Activated T-cell treated with anti-CD3 and anti-CD28 coated beads, Interleukin-2, amount 50 U/mL, for 72 hours (primary cell): Measurements from ENCODE around the gene AXIN1. TPM values are rescaled to one million over a fixed set of nuclear protein-coding genes. Genes with fewer than 3 reads are reported as not detected.
"Not testable (repeated sequence)": the region's sequence is repeated elsewhere in the genome, so short reads cannot be mapped to it uniquely, and the experiment has no call there.

Experiments
- ATAC-seq, 2 donors: fragments of 150-1000 bp; cut with Tn5 transposase; replicated peaks in 1 of 2; 2 replicates each; pipeline ENCODE4 v1.10.0; 2021; ENCODE audit warnings: moderate library complexity in 2 of 2, mild to moderate bottlenecking in 1 of 2
- DNase-seq, 2 donors: peaks; one replicate each; pipeline ENCODE4 v3.0.0; 2021 to 2022; ENCODE audit warnings: mixed read lengths in 1 of 2
- H3K27ac Mint-ChIP-seq: one replicate; pipeline ENCODE4 v1.8.0; 2022; ENCODE audit warnings: mild to moderate bottlenecking, moderate library complexity, mixed read lengths
- H3K27me3 Mint-ChIP-seq: one replicate; pipeline ENCODE4 v1.8.0; 2022; ENCODE audit warnings: low read depth, mixed read lengths
- H3K36me3 Mint-ChIP-seq, 2 donors: one replicate each; pipeline ENCODE4 v1.8.0; 2022; ENCODE audit warnings: mixed read lengths in 2 of 2, mild to moderate bottlenecking in 1 of 2; ENCODE audit not compliant: insufficient read depth in 2 of 2
- H3K4me1 Mint-ChIP-seq: one replicate; pipeline ENCODE4 v1.8.0; 2022; ENCODE audit warnings: low read depth, mixed read lengths
- H3K4me3 Mint-ChIP-seq, 2 donors: one replicate each; pipeline ENCODE4 v1.8.0; 2022; ENCODE audit warnings: mild to moderate bottlenecking in 2 of 2, mixed read lengths in 2 of 2, moderate library complexity in 2 of 2
- H3K9me3 Mint-ChIP-seq, 2 donors: one replicate each; pipeline ENCODE4 v1.8.0; 2022; ENCODE audit warnings: mixed read lengths in 2 of 2
- total RNA-seq, 2 donors: library from RNA; stranded (reverse); gene quantifications; one replicate each; pipeline ENCODE4 v1.2.3, GENCODE V29; 2022

Gene AXIN1
- total RNA-seq, 2 donors from 2014 or later: 28.8 to 29.4 TPM

GRCh38 chr16:389352-389751, 36.8 kb upstream of the AXIN1 start:
- Mint-ChIP-seq H3K4me3 (no peak overlapping the region), H3K27me3 (no peaks in the 10 kb centered on the region), H3K9me3 (peaks cover 0 to 3% of the 10 kb centered on the region in 2 donors), H3K27ac (no peak overlapping the region), H3K36me3 (no peaks in the 10 kb centered on the region), H3K4me1 (peaks cover 15% of the 10 kb centered on the region)
- ATAC-seq (no peak), DNase-seq (no peak)

DNA sequence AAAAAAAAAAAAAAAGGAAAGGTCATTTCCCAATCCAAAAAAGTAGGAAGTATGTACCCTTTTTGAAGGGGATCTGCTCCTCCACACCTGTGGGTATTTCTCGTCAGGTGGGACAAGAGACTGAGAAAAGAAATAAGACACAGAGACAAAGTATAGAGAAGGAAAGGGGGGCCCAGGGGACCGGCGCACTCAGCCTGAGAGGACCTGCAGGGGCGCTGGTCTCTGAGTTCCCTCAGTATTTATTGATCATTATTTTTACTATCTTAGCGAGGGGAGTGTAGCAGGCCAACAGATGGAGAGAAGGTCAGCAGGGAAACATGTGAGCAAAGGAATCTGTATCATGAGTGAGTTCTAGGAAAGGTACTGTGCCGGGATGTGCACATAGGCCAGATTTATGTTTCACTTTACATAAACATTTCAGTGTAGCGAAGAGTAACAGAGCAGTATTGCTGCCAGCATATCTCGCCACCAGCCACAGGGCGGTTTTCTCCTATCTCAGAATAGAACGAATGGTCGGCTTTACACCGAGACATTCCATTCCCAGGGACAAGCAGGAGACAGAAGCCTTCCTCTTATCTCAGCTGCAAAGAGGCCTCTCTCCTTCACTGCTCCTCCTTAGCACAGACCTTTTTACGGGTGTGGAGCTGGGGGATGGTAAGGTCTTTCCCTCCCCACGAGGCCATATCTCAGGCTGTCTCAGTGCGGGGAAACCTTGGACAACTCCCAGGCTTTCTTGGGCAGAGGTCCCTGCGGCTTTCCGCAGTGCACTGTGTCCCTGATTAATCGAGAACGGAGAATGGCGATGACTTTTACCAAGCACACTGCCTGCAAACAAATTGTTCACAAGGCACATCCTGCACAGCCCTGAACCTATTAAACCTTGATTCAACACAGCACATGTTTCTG, 35.5 kb upstream of the AXIN1 start:
- not testable (repeated sequence) for H3K27ac Mint-ChIP-seq, DNase-seq, ATAC-seq, H3K4me3 Mint-ChIP-seq, H3K27me3 Mint-ChIP-seq, H3K36me3 Mint-ChIP-seq, H3K9me3 Mint-ChIP-seq
- peaks cover 23% of the 10 kb centered on the region for H3K4me1 Mint-ChIP-seq

DNA sequence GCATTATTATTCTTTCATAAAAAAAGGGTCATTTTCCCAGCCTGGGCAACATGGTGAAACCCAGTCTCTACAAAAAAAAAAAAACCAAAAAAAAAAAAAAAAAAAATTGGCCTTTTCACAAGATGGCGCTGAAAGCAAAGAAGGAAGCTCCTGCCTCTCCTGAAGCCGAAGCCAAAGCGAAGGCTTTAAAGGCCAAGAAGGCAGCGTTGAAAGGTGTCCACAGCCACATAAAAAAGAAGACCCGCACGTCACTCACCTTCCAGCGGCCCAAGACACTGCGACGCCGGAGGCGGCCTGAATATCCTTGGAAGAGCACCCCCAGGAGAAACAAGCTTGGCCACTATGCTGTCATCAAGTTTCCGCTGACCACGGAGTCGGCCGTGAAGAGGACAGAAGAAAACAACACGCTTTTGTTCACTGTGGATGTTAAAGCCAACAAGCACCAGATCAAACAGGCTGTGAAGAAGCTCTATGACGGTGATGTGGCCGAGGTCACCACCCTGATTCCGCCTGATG, 34.2 kb upstream of the AXIN1 start:
- ATAC-seq: no peak
- DNase-seq: no peak
- Mint-ChIP-seq H3K27ac (no peak overlapping the region), H3K36me3 (no peaks in the 10 kb centered on the region), H3K4me3 (no peak overlapping the region), H3K27me3 (no peaks in the 10 kb centered on the region), H3K4me1 (peaks cover 12% of the 10 kb centered on the region), H3K9me3 (no peaks in the 10 kb centered on the region)

DNA sequence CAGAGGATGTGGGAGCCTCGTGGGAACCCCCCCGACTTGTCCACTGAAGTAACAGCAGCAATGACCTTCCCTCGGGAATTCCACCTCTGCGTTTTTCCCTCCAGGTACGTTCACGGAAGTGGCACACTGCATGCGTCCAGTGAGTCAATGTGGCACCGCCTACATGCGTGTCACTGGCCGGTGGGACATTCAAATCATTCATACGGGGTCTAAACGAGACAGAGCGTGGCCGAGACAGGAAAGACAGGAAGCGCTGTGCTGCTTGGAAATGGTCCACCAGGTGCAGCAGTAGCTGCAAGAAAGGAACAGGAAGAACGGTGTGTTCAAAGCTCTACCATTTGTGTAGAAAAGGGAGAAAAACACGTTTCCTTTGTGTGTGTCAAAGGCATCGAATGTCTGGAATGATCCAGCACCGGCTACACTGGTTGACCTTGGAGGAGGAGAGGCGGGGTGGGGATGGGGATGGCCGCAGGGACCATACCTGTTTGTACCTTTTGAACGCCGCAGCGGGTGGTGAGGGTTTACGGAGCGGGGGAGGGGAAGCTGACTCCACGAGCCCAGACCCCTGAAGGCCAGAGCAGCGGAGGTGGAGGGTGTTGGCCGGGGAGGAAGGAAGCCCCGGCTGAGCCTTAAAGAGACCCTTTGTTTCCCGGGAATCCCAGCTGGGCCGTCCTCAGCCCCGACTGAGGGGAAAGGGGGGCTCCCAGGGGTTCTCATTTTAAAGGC, 31.0 kb upstream of the AXIN1 start:
- peak overlapping the region; percentile 4 for H3K27ac Mint-ChIP-seq
- ATAC-seq (peak; percentile 54 to 68), DNase-seq (peak; percentile 63 to 69)
- H3K27me3 Mint-ChIP-seq: no peaks in the 10 kb centered on the region
- peaks cover 20% of the 10 kb centered on the region for H3K4me1 Mint-ChIP-seq
- no peaks in the 10 kb centered on the region for H3K9me3 Mint-ChIP-seq
- peak overlapping the region; percentile 69 to 89 for H3K4me3 Mint-ChIP-seq
- H3K36me3 Mint-ChIP-seq: no peaks in the 10 kb centered on the region

DNA sequence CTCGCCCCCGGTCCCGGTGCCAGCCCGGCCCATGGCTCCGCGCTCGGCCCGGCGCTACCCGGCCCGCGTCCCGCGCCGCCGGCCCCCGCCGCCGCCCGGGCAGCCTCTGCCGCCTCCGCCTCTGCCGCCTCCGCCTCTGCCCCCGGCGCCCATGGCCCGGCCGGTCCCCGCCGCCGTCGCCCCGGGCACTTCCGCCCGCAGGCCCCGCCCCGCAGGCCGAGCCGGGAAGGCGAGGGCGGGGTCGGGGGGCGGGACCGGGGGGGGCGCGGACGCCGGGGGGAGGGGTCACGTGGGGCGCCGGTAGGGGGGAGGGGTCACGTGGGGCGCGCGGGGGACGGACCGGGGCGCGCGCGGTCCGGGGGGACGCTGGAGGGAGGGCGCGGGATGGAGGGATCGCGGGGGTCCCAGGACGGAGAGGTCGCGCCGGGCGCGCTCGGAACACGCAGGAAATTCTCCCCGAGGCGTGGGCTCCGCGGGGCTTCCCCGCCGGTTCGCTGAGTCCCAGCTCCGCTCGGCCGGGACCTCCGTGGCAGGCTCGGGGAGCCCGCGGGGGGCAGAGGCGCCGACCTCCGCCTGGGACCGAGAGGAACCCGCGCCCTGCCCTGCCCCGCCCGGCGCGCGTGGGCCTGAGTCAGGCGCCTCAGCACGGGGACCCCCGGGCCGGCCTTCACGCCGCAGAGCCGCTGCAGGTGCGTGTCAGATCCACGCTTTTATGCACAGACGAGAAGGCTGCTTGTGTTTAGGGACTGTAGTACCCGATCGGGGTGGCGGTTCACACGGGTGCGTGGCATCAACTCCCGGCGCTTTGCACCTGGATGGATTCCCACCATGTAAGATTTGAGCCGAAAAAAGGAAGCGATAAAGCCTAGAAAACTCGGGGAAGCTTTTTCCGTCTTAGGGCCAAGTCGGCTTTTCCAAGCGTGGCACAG, 29.5 kb upstream of the AXIN1 start, which contains the start of gene PGAP6:
TSS of gene PGAP6 (minus strand) at position 190 of the 929 bp plus-strand sequence. CDS start at position 33, 157 bp downstream.
- Mint-ChIP-seq H3K36me3 (no peaks in the 10 kb centered on the region), H3K4me1 (peaks cover 20% of the 10 kb centered on the region), H3K27ac (no peak within 1 kb of the TSS), H3K27me3 (no peaks in the 10 kb centered on the region), H3K4me3 (peak within 1 kb of the TSS; percentile 73 to 89), H3K9me3 (no peaks in the 10 kb centered on the region)
- ATAC-seq (peak; percentile 74 to 79), DNase-seq (peak; percentile 67 to 81)

GRCh38 chr16:381012-381788, 28.7 kb upstream of the AXIN1 start:
- DNase-seq (peak in 1 of 2 donors; percentile 26), ATAC-seq (peak; percentile 48 to 55)
- no peaks in the 10 kb centered on the region for H3K27me3 Mint-ChIP-seq
- H3K9me3 Mint-ChIP-seq: no peaks in the 10 kb centered on the region
- no peaks in the 10 kb centered on the region for H3K36me3 Mint-ChIP-seq
- peaks cover 20% of the 10 kb centered on the region for H3K4me1 Mint-ChIP-seq
- no peak overlapping the region for H3K27ac Mint-ChIP-seq
- H3K4me3 Mint-ChIP-seq: peak overlapping the region; percentile 73 to 78

DNA sequence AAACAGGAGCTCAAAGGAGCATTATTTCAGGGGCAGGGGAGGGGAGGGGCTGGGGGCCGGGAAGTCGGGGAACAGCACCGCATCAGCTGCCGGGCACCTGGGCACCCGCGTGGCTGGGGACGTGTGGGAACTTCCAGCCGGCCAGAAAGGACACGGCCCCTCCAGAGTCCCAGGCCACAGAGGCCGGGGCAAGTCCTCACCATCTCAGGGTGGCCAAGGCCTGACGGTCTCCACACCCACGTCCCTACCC, 28.2 kb upstream of the AXIN1 start:
- Mint-ChIP-seq H3K27ac (no peak overlapping the region), H3K9me3 (no peaks in the 10 kb centered on the region), H3K27me3 (no peaks in the 10 kb centered on the region), H3K4me1 (peaks cover 20% of the 10 kb centered on the region), H3K4me3 (peak overlapping the region; percentile 73 to 78), H3K36me3 (no peaks in the 10 kb centered on the region)
- DNase-seq: no peak
- no peak for ATAC-seq

DNA sequence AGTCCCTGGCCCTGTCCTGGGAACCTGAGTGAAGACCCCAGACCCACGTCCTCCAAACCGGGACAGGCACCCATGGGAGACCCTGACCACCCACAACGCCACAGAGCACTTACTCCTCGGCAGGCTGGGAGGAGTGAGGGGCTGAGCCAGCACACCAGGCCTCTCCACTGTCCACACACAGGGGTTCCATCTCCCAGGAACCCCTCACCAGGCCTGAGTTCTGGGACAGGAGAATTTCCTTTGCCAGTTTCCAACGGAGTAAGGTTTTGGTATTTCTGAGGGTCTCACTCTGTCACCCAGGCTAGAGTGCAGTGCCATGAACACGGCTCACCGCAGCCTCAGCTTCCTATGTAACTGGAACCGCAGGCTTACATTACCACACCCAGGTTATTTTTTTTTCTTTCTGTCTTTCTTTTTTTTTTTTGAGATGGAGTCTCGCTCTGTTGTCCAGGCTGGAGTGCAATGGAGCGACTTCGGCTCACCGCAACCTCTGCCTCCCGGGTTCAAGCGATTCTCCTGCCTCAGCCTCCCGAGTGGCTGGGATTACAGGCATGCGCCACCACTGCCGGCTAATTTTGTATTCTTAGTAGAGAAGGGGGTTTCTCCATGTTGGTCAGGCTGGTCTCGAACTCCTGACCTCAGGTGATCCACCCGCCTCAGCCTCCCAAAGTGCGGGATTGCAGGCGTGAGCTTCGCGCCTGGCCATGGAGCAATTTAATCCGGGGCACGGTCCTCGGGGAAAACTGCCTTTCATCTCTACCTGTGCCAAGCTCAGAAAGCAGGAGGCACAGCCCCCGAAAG, 27.6 kb upstream of the AXIN1 start:
- ATAC-seq (no peak), DNase-seq (peak in 1 of 2 donors; percentile 35)
- H3K9me3 Mint-ChIP-seq: no peaks in the 10 kb centered on the region
- no peaks in the 10 kb centered on the region for H3K36me3 Mint-ChIP-seq
- H3K4me1 Mint-ChIP-seq: peaks cover 20% of the 10 kb centered on the region
- no peaks in the 10 kb centered on the region for H3K27me3 Mint-ChIP-seq
- H3K27ac Mint-ChIP-seq: no peak overlapping the region
- H3K4me3 Mint-ChIP-seq: peak overlapping the region; percentile 44 to 78

GRCh38 chr16:379183-379960, 26.8 kb upstream of the AXIN1 start:
- Mint-ChIP-seq H3K4me1 (peaks cover 20% of the 10 kb centered on the region), H3K4me3 (peak overlapping the region in 1 of 2 donors; percentile 78), H3K9me3 (no peaks in the 10 kb centered on the region), H3K27me3 (no peaks in the 10 kb centered on the region), H3K36me3 (no peaks in the 10 kb centered on the region), H3K27ac (no peak overlapping the region)
- DNase-seq (no peak), ATAC-seq (no peak)

- Mint-ChIP-seq H3K36me3 (no peaks in the 10 kb centered on the region), H3K27ac (no peak overlapping the region), H3K4me3 (no peak overlapping the region), H3K9me3 (no peaks in the 10 kb centered on the region), H3K27me3 (no peaks in the 10 kb centered on the region), H3K4me1 (peaks cover 20% of the 10 kb centered on the region)
- DNase-seq: no peak
- ATAC-seq: no peak
These were observed 26.3 kb upstream of the AXIN1 start for GRCh38 chr16:378821-379182.
